K562 (cell line): Measurements from ENCODE around the gene HES4. TPM values are rescaled to one million over a fixed set of nuclear protein-coding genes. Genes with fewer than 3 reads are reported as not detected.

Source experiments
- ATF6 ChIP-seq: sonication (generic); formaldehyde crosslinking; IDR thresholded peaks from 2 replicates; pipeline ENCODE4 v1.4.0; 2020; ENCODE audit warnings: mild to moderate bottlenecking, missing genetic modification reagents
- CBFA2T2 ChIP-seq: fragments of 450-650 bp; conservative IDR thresholded peaks from 2 replicates; pipeline ENCODE4 v1.6.1; 2017; ENCODE audit warnings: mild to moderate bottlenecking
- GTF3C2 ChIP-seq: IDR thresholded peaks from 3 replicates; pipeline ENCODE4 v1.6.1; 2011; ENCODE audit warnings: borderline replicate concordance, mild to moderate bottlenecking, moderate library complexity; ENCODE audit not compliant: insufficient read length; ENCODE audit errors: extremely low read depth
- HDAC2 ChIP-seq: fragments of 450-650 bp; IDR thresholded peaks from 2 replicates; pipeline ENCODE4 v1.6.1; 2016; ENCODE audit warnings: mild to moderate bottlenecking
- MITF ChIP-seq: IDR thresholded peaks from 2 replicates; pipeline ENCODE4 v1.6.1; 2014; ENCODE audit warnings: antibody characterized with exemption
- RBFOX2 ChIP-seq: fragments of 200-400 bp; formaldehyde crosslinking; IDR thresholded peaks from 2 replicates; pipeline ENCODE4 v1.6.1; 2017; ENCODE audit warnings: low read depth, mild to moderate bottlenecking, low read length, moderate library complexity
- RCOR1 ChIP-seq, 2 experiments: IDR thresholded peaks; 2 replicates each; pipeline ENCODE4 v1.6.1; 2012; ENCODE audit warnings: low read depth in 2 of 2, low read length in 2 of 2, borderline replicate concordance in 1 of 2, improper control_type of control experiment in 1 of 2
- SNAPC5 ChIP-seq: fragments of 250-450 bp; sonication (Bioruptor Pico); IDR thresholded peaks from 2 replicates; pipeline ENCODE4 v1.8.0; 2021; ENCODE audit warnings: moderate library complexity, mild to moderate bottlenecking, inconsistent platforms
- TAF7 ChIP-seq: fragments of 450-650 bp; IDR thresholded peaks from 2 replicates; pipeline ENCODE4 v1.6.1; 2016; ENCODE audit warnings: missing genetic modification characterization, missing compliant biosample characterization
- TRIM25 ChIP-seq: fragments of 450-650 bp; IDR thresholded peaks from 2 replicates; pipeline ENCODE4 v1.7.0; 2016; ENCODE audit warnings: borderline replicate concordance
- XRCC3 ChIP-seq: fragments of 450-650 bp; IDR thresholded peaks from 2 replicates; pipeline ENCODE4 v1.6.1; 2017; ENCODE audit warnings: mild to moderate bottlenecking, moderate library complexity
- ZBTB33 ChIP-seq: sonication (generic); formaldehyde crosslinking; IDR thresholded peaks from 2 replicates; pipeline ENCODE4 v1.8.1; 2023; ENCODE audit warnings: mild to moderate bottlenecking, missing genetic modification reagents
- ZNF212 ChIP-seq: fragments of 450-650 bp; formaldehyde crosslinking; IDR thresholded peaks from 2 replicates; pipeline ENCODE4 v1.4.0; 2020; ENCODE audit warnings: mild to moderate bottlenecking
- ZNF707 ChIP-seq: fragments of 250-450 bp; sonication (Bioruptor Pico); conservative IDR thresholded peaks from 2 replicates; pipeline ENCODE4 v1.8.0; 2022; ENCODE audit warnings: inconsistent platforms, mild to moderate bottlenecking, moderate library complexity
- ZNF717 ChIP-seq: fragments of 250-450 bp; sonication (Bioruptor Pico); IDR thresholded peaks from 2 replicates; pipeline ENCODE4 v1.5.0; 2021
- polyA plus RNA-seq, 8 experiments: library from polyadenylated mRNA; depleted of rRNA in 4 of 8; stranded (reverse) in 5 of 8; unstranded in 3 of 8; fragments of >200 nt; fragmentation: Nextera tagmentation in 2 of 8; fragmentation: Illumina TruSeq in 1 of 8; extraction: Ambion mirVana in 2 of 8; extraction: Trizol in 1 of 8; gene quantifications; 2 replicates each; pipeline versions ENCODE4 v1.2.1 to v1.2.3, GENCODE V29; 2011 to 2014; ENCODE audit warnings: inconsistent platforms in 1 of 8, missing spikeins in 1 of 8
- total RNA-seq, 7 experiments: library from RNA; depleted of rRNA in 6 of 7; stranded (reverse); fragments of >200 nt in 6 of 7; fragmentation: Illumina TruSeq in 2 of 7; extraction: Trizol in 2 of 7; gene quantifications; 2 replicates each; pipeline versions ENCODE4 v1.2.1 to v1.2.3, GENCODE V29; 2011 to 2021; ENCODE audit warnings: low replicate concordance in 1 of 7

The HES4 gene
- total and polyA plus RNA-seq, 9 of the 15 experiments (the other 6 are each of a cell fraction or from before 2014, with no cell fraction given), result 0.21 to 43.7 (median 5.3) TPM; not detected in 2

- TF ChIP-seq TRIM25 (no peak), XRCC3 (no peak), HDAC2 (peak; percentile 93), ZNF707 (CRISPR knock-in tag) (peak; percentile 60; the same call in 1 of the 2 replicates), SNAPC5 (CRISPR knock-in tag) (no peak), MITF (no peak), RBFOX2 (peak; percentile 86), ATF6 (CRISPR knock-in tag) (0 out of 2 replicates have a peak, but pooled peaks have one; percentile 64), ZBTB33 (no peak), TAF7 (tag) (peak; percentile 64; the same call in 1 of the 2 replicates), RCOR1 (IDR thresholded peaks at IDR 0.05; ENCODE audit: borderline replicate concordance in 1 of 2, low read depth in 2 of 2, low read length in 2 of 2) (0 out of 4 replicates have a peak, but pooled peaks of 1 of the 2 experiments have one; percentile 11), GTF3C2 (no peak), ZNF212 (no peak), CBFA2T2 (no peak), ZNF717 (no peak)
Observed at GRCh38 chr1:958823-959730, 40.8 kb downstream of the HES4 start, which contains the start of gene NOC2L (continued).
